ENCODE data around the gene MCTP1. TPM values are rescaled to one million over a fixed set of nuclear protein-coding genes. Genes with fewer than 3 reads are reported as not detected.

The MCTP1 gene
- polyA plus RNA-seq, 1 donor (not counting 4 experiments of a cell fraction or from before 2014, with no cell fraction given) = 4.9 TPM

- no peak overlapping the region for H3K27ac ChIP-seq (ENCODE audit: control insufficient read depth, insufficient read depth, low read length)
- no peaks in the 10 kb centered on the region for H3K9me1 ChIP-seq (ENCODE audit: control insufficient read depth, extremely low read depth, insufficient read depth, low read length)
- H3K9ac ChIP-seq (ENCODE audit: control insufficient read depth, extremely low read depth, insufficient read depth, low read length) = no peak overlapping the region
- H3K27me3 ChIP-seq (ENCODE audit: control insufficient read depth, extremely low read depth, insufficient read depth, low read length) = no peaks in the 10 kb centered on the region
- no peak for FAIRE-seq
- no peaks in the 10 kb centered on the region for H3K9me3 ChIP-seq (ENCODE audit: control insufficient read depth, low read depth, low read length)
- dilution Hi-C loops (cut with MboI; ENCODE audit: extremely low pct_ligation_motif_present, low sequenced_read_pairs) = no loop called here
- no peaks in the 10 kb centered on the region for H3K36me3 ChIP-seq (ENCODE audit: control insufficient read depth in 2 of 2, extremely low read depth in 1 of 2, insufficient read depth in 2 of 2, low read length in 2 of 2)
- no peaks in the 10 kb centered on the region for H3K79me2 ChIP-seq (ENCODE audit: control insufficient read depth, insufficient read depth, low read length)
- no peak overlapping the region for H3K4me3 ChIP-seq (ENCODE audit: control insufficient read depth in 2 of 3, extremely low read depth in 1 of 3, insufficient read depth in 2 of 3, low read depth in 1 of 3, low read length in 3 of 3)
- DNase-seq (ENCODE audit: low read depth, low spot score) = no peak
- H3K4me1 ChIP-seq (ENCODE audit: control insufficient read depth, extremely low read depth, insufficient read depth, low read length) = no peaks in the 10 kb centered on the region
- TF ChIP-seq CTCF (optimal IDR thresholded peaks at IDR 0.05 in 1 of 3, IDR thresholded peaks at IDR 0.05 in 1 of 3, conservative IDR thresholded peaks at IDR 0.05 in 1 of 3; ENCODE audit: extremely low read depth in 1 of 3, insufficient read depth in 2 of 3, low read length in 3 of 3) (no peak), EZH2 (IDR thresholded peaks at IDR 0.05; ENCODE audit: low read length) (no peak)
- no peak overlapping the region for H2AFZ ChIP-seq (ENCODE audit: control insufficient read depth, low read length)
- no peaks in the 10 kb centered on the region for H4K20me1 ChIP-seq (ENCODE audit: control insufficient read depth, extremely low read depth, insufficient read depth, low read length)
- no peak overlapping the region for H3K4me2 ChIP-seq (ENCODE audit: control insufficient read depth, extremely low read depth, insufficient read depth, low read depth, low read length)
Observed at GRCh38 chr5:95229646-95230045, 55.2 kb downstream of the MCTP1 start.

- H3K9ac ChIP-seq (ENCODE audit: control insufficient read depth, extremely low read depth, insufficient read depth, low read length) = no peak overlapping the region
- H3K4me3 ChIP-seq (ENCODE audit: control insufficient read depth in 2 of 3, extremely low read depth in 1 of 3, insufficient read depth in 2 of 3, low read depth in 1 of 3, low read length in 3 of 3) = no peak overlapping the region
- FAIRE-seq (no peak), DNase-seq (ENCODE audit: low read depth, low spot score) (no peak)
- H3K9me1 ChIP-seq (ENCODE audit: control insufficient read depth, extremely low read depth, insufficient read depth, low read length) = no peaks in the 10 kb centered on the region
- no peak overlapping the region for H3K27ac ChIP-seq (ENCODE audit: control insufficient read depth, insufficient read depth, low read length)
- dilution Hi-C loops (cut with MboI; ENCODE audit: extremely low pct_ligation_motif_present, low sequenced_read_pairs) = no loop called here
- H4K20me1 ChIP-seq (ENCODE audit: control insufficient read depth, extremely low read depth, insufficient read depth, low read length) = no peaks in the 10 kb centered on the region
- no peaks in the 10 kb centered on the region for H3K79me2 ChIP-seq (ENCODE audit: control insufficient read depth, insufficient read depth, low read length)
- H3K27me3 ChIP-seq (ENCODE audit: control insufficient read depth, extremely low read depth, insufficient read depth, low read length) = no peaks in the 10 kb centered on the region
- H3K9me3 ChIP-seq (ENCODE audit: control insufficient read depth, low read depth, low read length) = no peaks in the 10 kb centered on the region
- no peak overlapping the region for H3K4me2 ChIP-seq (ENCODE audit: control insufficient read depth, extremely low read depth, insufficient read depth, low read depth, low read length)
- no peaks in the 10 kb centered on the region for H3K36me3 ChIP-seq (ENCODE audit: control insufficient read depth in 2 of 2, extremely low read depth in 1 of 2, insufficient read depth in 2 of 2, low read length in 2 of 2)
- no peak overlapping the region for H2AFZ ChIP-seq (ENCODE audit: control insufficient read depth, low read length)
- TF ChIP-seq CTCF (optimal IDR thresholded peaks at IDR 0.05 in 1 of 3, IDR thresholded peaks at IDR 0.05 in 1 of 3, conservative IDR thresholded peaks at IDR 0.05 in 1 of 3; ENCODE audit: extremely low read depth in 1 of 3, insufficient read depth in 2 of 3, low read length in 3 of 3) (no peak), EZH2 (IDR thresholded peaks at IDR 0.05; ENCODE audit: low read length) (no peak)
- no peaks in the 10 kb centered on the region for H3K4me1 ChIP-seq (ENCODE audit: control insufficient read depth, extremely low read depth, insufficient read depth, low read length)
Observed at GRCh38 chr5:95224701-95225459, 60.0 kb downstream of the MCTP1 start.
